Anterior cingulate cortex (tissue), 58 donors: Measurements from ENCODE around the gene ADAMTSL2.
"Not testable (repeated sequence)": the region's sequence is repeated elsewhere in the genome, so short reads cannot be mapped to it uniquely, and the experiment has no call there.

Source experiments
- DNase-seq, 58 donors: peaks; one replicate each; lab custom pipeline; 2025; lab: John Stamatoyannopoulos, UW

Gene ADAMTSL2

DNA sequence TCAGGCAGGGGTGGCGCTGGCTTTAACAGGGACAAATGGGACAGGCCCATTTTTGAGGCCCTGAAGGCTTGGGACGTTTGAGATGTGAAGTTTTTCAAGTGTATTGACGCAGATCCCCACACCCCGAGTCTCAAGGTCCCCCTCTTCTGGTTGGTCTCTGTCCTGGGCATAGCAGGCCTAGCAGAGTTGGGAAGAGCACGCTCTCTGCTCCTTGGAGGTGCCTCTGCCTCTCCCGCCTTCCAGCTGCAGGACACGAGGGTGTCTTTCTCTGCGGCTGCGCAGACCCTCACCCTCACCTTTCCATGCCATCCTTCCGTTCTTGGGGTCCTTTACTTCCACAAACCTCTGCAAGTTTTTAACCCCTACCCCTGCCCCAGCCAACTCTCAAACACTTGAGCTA is 18.6 kb downstream of the ADAMTSL2 start:
- no peak for DNase-seq

- DNase-seq = no peak
Observed at GRCh38 chr9:133553973-133554713, 19.6 kb downstream of the ADAMTSL2 start.

DNA sequence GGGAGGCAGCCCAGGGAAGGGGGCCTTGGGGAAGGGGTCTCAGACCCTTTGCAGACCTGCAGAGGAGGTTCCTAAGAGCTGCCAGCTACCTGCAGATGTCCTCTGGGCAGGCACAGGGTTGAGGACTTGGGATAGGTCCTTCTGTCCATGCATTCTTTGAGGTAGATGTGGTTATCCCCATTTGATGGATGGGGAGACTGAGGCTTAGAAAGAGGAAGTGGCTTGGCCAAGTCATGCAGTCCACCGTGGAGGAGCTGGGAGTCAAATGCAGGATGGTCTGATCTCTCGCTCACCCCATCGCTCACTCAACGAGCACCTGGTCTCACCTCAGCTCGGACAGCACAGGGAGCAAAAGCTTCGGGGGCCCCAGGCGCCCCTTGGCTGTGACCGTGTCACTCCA is 20.2 kb downstream of the ADAMTSL2 start:
- DNase-seq = no peak

GRCh38 chr9:133556354-133556753 is 21.9 kb downstream of the ADAMTSL2 start:
- no peak for DNase-seq

DNA sequence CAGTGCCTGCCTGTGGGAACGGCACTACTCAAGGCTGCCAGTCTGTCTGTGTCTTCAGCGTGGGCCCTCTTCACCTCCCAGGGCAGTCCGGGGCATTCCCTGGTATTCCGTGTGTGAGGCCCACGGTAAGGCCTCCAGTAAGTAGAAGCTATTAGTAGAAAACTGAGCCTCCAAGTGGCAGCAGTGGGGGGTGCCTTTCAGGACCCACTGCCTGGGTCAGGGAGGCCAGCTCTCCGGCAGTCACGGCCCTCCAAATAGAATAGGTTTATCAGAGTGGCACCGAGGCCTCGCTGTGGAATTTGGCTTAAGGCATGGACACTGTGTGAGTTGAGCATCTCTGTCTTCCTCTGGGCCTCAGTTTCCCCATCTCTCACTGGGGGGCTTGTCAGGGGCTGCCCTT is 23.1 kb downstream of the ADAMTSL2 start:
- DNase-seq = no peak

DNA sequence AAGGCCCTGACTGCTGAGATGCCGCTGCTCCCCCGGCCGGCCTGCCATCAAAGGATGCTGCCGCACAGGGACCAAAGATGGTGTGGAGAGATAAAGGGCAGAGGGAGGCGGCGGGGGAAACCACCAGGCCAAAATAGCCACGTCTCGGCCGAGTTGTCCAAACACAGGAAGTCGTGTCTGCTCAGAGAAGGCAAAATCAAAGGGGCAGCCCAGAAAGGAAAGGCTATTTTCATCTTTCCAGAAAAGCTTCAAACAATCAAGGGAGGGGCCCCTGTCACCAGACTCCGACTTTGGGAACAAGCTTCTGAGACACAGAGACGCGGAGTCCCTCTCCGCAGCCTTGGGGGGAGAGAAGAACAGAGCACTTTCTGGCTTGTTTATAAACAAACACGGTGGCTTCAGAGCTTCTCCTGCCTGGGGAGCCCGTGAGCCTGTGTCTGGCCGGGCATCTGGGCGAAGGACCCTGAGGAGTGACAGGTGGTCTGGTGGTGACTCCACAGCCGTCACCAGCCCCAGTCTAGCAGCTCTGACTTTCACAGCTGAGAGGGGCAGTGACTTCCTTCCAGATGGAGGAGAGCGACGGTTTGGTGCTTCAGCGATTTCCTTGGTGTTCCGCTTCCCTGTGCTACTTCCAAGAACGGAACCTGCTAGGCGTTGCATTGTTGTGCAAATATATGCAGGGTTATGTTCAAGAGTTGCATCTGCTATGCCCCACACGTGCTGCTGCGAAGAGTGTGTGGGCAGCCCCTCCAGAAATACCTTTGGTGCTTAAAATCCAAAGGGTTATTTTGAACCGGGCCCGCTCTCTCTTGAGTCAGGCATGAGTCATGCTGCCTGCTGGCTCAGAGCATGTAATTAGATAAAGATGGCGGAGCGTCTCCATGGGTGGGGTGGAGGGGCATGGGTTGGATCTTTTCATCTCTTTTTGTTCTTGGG is 24.0 kb downstream of the ADAMTSL2 start:
- peak in 43 of 58 donors; percentile 29 to 82 (median 57) for DNase-seq

DNA sequence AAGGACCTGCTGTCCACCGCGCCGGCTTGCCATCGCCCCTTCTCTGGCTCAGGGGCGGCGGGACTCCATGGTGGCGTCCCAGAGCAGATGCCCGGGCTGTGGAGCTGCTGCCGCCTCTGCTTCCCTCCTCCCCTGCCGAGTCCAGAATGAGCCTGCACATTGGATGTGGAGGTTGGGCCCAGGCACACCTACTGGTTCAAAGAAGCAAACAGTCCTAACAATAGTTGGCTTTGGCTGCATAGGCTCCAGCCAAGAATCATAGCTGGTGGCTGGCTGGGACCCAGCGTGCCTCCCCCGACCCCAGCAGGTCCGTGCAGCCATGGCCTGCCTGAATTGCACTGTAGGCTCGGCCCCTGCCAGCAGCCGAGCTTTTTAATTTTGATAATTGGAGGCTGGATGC is 25.8 kb downstream of the ADAMTSL2 start:
- DNase-seq = peak in 11 of 58 donors; percentile 21 to 54 (median 31)

GRCh38 chr9:133560944-133561343 is 26.4 kb downstream of the ADAMTSL2 start:
- DNase-seq = no peak

- DNase-seq = no peak
Observed at GRCh38 chr9:133561976-133562554, 27.6 kb downstream of the ADAMTSL2 start.

GRCh38 chr9:133562611-133563290 is 28.2 kb downstream of the ADAMTSL2 start:
- DNase-seq = no peak

DNA sequence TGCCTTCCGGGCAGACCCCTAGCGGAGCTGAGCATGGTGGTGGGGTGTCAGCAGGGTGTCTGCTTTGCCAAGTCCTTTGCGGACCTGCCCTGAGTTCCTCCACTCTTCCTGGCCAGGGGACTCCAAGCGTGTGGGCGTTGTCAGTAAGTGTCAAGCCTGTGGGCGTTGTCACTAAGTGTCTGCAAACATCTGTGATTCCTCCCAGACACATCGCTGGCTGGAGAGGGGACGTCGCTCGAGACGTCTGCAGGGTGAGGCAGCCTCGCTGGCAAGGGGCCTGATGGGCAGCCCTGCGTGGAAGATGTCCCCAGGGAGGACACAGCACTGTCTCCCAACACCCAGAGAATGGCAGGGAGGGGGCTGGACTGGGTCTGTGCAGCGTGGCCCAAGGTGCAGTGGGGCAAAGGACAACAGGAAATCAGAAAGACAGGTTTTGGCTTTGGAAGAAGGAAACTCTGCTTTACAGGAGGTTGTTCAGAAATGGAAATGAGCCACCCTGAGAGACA is 28.8 kb downstream of the ADAMTSL2 start:
- DNase-seq = no peak

DNA sequence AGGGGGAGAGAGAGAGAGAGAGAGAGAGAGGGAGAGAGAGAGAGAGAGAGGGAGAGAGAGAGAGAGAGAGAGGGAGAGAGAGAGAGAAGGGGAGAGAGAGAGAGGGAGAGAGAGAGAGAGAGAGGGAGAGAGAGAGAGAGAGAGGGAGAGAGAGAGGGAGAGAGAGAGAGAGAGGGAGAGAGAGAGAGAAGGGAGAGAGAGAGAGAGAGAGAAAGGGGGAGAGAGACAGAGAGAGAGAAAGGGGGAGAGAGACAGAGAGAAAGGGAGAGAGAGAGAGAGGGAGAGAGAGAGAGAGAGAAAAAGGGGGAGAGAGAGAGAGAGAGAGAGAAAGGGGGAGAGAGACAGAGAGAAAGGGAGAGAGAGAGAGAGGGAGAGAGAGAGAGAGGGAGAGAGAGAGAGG is 29.3 kb downstream of the ADAMTSL2 start:
- not testable (repeated sequence) for DNase-seq

- no peak for DNase-seq
Observed at GRCh38 chr9:133564451-133565116, 30.1 kb downstream of the ADAMTSL2 start.

DNA sequence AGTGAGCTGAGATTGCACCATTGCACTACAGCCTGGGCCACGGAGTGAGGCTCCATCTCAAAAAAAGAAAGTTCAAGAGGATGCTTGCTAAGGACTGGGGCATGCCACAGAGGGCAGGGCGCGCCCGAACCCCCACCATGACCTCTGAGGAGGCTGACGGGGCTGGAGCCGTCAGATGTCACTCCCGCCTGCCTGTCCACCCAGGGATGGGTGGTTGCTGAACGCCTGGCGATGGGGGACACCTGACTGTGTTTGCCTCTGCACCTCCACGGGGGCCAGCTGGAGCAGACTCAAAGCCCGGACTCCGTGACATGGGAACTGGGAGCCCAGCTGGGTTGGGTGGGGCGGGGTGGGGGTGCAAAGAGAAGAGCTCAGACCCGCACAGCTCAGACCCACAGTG is 31.9 kb downstream of the ADAMTSL2 start:
- no peak for DNase-seq

DNA sequence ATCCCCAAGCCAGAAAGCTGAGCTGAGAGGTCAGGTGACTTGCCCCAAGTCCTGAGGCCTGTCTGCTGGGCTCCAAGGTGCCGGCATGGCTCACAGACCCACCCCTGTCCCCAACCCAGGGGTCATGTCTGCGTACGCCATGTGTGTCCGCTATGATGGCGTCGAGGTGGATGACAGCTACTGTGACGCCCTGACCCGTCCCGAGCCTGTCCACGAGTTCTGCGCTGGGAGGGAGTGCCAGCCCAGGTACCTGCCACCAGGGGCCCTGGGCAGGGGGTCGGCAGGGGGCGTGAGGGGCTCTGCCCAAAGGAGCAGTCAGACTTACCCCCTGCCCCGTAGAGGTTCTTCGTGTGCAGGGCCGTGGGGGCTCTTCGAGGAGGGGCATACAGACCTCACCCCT is 32.3 kb downstream of the ADAMTSL2 start:
- no peak for DNase-seq

DNA sequence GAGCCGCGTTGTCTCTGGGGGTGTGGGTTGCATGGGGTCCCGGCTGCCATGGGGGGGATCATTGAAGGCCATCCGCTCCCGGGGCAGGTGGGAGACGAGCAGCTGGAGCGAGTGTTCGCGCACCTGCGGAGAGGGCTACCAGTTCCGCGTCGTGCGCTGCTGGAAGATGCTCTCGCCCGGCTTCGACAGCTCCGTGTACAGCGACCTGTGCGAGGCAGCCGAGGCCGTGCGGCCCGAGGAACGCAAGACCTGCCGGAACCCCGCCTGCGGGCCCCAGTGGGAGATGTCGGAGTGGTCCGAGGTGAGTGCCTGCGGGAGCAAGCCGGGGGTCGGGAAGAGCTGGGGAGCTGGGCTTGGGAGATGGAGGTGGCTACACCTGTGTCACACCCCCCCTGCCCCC is 33.7 kb downstream of the ADAMTSL2 start:
- DNase-seq = no peak

DNA sequence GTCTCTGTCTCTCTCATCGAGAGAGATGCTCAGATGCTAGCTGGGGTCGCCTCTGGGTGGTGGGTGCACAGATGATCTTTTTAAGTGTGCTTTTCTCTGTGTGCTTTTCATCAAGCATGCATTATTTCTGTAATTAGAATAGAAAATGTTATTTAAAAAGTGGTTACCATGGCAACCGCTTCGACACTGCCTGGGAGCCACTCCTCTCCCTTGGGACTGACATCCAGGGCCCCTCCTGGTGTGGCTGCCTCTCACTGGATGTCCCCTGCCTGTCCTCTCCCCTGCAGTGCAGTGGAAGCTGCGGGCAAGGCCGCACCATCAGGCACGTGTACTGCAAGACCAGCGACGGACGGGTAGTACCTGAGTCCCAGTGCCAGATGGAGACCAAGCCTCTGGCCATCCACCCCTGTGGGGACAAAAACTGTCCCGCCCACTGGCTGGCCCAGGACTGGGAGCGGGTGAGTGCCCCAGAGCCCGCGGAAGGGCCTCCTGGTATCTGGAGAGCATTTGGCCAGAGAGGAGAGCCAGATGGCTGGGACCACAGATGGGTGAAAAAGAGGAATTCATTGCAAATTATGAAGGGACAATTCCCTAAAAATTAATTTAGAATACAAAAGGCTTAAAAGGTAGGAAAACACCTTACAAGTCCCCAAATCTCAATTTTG is 34.7 kb downstream of the ADAMTSL2 start:
- no peak for DNase-seq

- DNase-seq = no peak
Observed at GRCh38 chr9:133569891-133570690, 35.6 kb downstream of the ADAMTSL2 start.

DNA sequence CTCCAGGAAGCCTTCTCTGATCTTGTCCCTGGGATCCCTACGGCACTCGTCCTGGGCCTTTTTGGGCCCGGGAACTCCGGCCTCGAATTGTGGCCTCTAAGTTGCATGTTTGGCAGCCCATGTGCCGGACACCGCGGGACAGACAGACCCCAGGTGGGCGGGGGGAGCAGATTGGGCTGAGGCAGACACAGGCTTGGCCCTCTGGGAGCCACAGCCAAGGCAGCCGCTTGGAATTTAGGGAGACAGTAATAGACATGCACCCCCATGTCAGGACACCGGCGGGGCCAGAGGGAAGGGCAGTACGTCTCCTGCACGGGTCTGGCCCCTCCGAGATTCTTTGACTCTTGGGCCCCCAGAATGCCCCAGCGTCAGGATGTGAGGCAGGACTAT is 36.2 kb downstream of the ADAMTSL2 start:
- DNase-seq = no peak
